KBM-7 (cell line): Measurements from ENCODE around the gene VAPB.

Experiments used
- DNase-seq: peaks from one replicate; pipeline ENCODE4 v3.0.0-alpha.2; 2015
- in situ Hi-C: fragments of 300-500 bp; cut with MboI; formaldehyde crosslinking; loops from 2 replicates; pipeline ENCODE4 v1.14.3; 2020; ENCODE audit warnings: low sequenced_read_pairs, low pct_unique_long_range_greater_than_20kb, mixed read lengths

Gene VAPB

GRCh38 chr20:58449681-58450221 lies 60.7 kb downstream of the VAPB start:
- DNase-seq, result no peak
- in situ Hi-C loops, result no loop called here

GRCh38 chr20:58450254-58450653 lies 61.2 kb downstream of the VAPB start:
- in situ Hi-C loops, result no loop called here
- DNase-seq, result no peak

DNA sequence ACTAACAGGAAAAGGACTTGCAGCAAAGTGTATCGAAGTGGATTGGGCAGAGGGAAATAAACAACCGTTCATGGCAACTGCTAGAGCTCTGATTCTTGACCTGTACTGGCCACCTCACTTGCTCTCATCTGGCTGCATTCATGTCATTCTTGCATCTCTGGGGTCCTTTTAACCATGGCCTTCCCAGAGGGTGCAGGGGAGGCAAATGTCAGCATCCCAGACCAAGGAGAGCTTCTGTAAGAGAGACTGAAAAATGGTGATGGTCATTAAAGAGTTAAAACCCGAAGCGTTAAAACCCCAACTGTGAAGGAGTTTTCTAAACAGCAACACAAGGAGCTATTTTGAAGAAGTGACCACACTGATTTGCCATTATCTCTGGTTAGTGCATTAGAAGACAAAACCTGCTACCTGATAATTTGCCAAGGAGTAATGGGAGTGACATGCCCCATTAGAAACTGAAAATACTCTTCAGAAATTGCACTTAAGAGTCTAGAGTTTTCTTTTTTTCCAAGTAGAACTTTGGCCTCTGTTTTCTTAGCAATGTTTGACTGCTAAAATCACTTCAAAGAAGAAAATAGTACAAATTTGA lies 63.7 kb downstream of the VAPB start:
- in situ Hi-C loops, result no loop called here

GRCh38 chr20:58453391-58453790 lies 64.4 kb downstream of the VAPB start:
- DNase-seq, result no peak
- in situ Hi-C loops, result no loop called here

More for the DNA sequence above, 63.7 kb downstream of the VAPB start:
- no peak for DNase-seq

DNA sequence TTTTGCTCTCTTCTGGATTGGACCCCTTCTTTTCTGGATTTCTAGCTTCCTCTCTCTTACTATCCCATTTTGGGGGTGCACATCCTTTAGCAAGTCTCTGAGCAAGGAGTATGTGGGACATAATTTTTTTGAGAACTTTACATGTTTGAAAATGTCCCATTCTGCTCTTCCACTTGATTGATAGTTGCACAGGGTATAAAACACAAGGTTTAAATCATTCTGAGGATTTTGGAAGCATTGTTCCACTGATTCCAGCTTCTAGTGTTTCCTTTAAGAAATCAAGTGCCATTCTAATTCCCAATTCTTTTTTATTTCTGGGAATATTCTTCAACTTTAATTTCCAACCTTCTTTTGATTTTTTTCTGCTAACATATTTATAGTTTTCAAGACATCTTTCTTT lies 65.4 kb downstream of the VAPB start:
- DNase-seq, result no peak
- in situ Hi-C loops, result no loop called here

GRCh38 chr20:58457083-58457695 lies 68.2 kb downstream of the VAPB start:
- in situ Hi-C loops, result no loop called here
- DNase-seq, result no peak

- in situ Hi-C loops, result no loop called here
Observed at GRCh38 chr20:58458342-58459057, 69.5 kb downstream of the VAPB start.

GRCh38 chr20:58459058-58459750 lies 70.2 kb downstream of the VAPB start:
- in situ Hi-C loops, result no loop called here

More at GRCh38 chr20:58458342-58459057, 69.5 kb downstream of the VAPB start:
- peak; percentile 5 for DNase-seq

GRCh38 chr20:58461104-58461503 lies 72.1 kb downstream of the VAPB start:
- in situ Hi-C loops, result no loop called here

More at GRCh38 chr20:58459058-58459750, 70.2 kb downstream of the VAPB start:
- no peak for DNase-seq

DNA sequence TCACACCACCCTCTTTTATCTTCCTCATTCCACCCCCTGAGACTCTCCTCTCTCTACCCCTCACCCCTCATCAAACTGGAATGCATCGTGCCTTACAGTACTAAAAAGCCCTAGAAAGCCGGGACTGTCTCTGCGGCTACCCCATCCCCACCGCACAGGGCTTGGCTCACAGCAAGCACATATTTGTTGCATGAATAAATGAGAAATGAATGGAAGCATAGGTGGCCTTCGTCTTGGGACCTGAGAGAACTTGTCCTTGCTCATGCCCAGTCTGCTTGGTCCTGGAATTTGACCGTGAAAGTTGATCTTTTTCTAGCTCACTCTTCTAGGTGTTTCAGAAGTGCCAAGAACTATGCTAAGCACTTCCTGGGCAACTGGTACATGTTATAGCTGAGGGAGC lies 72.9 kb downstream of the VAPB start:
- in situ Hi-C loops, result no loop called here
- no peak for DNase-seq

More at GRCh38 chr20:58461104-58461503, 72.1 kb downstream of the VAPB start:
- DNase-seq, result no peak

DNA sequence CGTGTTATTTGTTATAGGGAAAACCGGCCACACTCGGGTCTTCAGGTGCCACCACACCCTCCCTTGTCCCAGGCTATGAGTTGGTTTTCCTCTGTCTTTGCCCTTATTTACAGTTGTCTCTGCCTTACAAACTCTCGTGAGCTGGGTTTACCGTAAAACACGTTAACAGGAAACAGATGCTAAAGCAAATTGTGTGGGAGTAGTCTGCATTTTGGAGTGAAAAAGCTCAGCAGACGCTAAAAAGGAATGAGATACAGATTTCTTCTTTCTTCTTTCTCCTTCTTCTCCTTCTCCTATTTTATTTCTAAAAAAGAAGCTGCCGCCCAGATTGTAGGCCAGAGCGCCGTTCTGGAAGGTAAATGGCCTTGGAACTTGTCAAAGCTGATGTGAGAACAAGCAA lies 74.2 kb downstream of the VAPB start:
- in situ Hi-C loops, result no loop called here
- peak; percentile 53 for DNase-seq

DNA sequence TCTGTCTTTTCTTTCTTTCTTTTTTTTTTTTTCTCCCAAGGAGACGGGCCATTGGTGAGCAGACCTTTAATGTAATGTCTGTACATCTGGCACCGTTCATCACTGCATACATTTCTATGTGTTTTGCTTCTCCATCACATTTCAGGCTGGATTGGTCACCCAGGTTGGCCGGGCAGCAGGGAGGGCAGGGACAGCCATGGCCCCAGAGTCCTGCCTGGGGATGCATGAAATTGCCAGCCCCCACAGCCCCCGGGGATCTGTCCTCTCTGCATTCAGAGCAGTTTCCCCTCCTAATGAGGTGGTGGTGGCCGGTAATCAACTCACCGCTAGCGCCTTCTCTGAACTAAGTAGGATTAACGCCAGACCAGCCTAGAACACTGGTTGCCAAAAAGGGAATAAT lies 75.8 kb downstream of the VAPB start:
- in situ Hi-C loops, result no loop called here
- DNase-seq, result no peak

- DNase-seq, result no peak
- in situ Hi-C loops, result no loop called here
Observed at GRCh38 chr20:58466095-58466708, 77.2 kb downstream of the VAPB start.

DNA sequence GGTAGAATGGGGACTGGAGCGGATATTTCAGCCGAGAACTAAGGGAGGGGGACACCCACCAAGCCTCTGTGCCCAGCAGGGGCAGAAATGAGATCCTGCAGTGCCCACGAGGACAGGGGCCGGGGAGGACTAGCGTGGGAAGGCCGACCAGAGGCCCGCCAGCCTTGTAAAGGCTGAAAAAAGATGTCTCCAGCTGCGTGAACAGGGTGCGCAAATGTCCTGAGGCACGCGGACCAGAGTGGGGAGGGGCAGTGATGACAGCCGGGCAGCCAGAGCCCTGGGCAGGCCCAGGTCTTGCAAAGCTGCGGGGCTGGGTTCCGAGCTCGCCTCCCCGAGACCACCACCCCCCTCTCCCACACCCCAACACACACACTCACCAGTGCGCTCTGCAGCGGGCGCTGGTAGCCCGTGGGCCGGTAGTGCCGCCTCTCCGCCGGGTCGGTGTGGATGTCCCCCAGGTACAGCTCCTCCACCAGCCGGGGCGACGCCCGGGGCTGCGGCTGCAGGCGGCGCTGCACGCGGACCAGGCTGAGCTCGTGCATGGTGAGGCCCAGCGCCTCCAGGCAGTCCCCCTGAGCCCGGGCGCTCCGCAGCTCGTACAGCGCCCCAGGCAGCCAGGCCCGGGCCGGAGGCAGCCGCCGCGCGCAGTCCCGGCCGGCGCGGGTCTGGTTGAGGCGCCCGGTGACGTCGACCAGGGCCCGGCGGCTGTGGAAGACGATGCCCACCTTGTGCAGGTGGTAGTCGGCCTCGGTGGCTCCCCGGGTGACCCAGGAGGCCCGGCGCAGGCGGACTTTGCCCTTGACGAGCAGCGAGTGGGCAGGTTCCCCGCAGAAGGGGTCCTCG lies 77.9 kb downstream of the VAPB start:
- DNase-seq, result no peak
- in situ Hi-C loops, result no loop called here

GRCh38 chr20:58467572-58468527 lies 78.8 kb downstream of the VAPB start:
- no peak for DNase-seq
- in situ Hi-C loops, result no loop called here

GRCh38 chr20:58469616-58470015 lies 80.6 kb downstream of the VAPB start:
- in situ Hi-C loops, result no loop called here
- DNase-seq, result no peak
